K562 (cell line): ENCODE data around the gene PIP4K2C. TPM values are rescaled to one million over a fixed set of nuclear protein-coding genes. Genes with fewer than 3 reads are reported as not detected.

Experiments
- CHD4 ChIP-seq: fragments of 200-600 bp; sonication (generic); IDR thresholded peaks from 3 replicates; pipeline ENCODE4 v1.6.1; 2012; ENCODE audit warnings: low read depth, mild to moderate bottlenecking, mixed read lengths, low read length, inconsistent platforms; ENCODE audit not compliant: insufficient read depth, insufficient replicate concordance, poor library complexity, severe bottlenecking
- EWSR1 ChIP-seq: fragments of 450-650 bp; IDR thresholded peaks from 2 replicates; pipeline ENCODE4 v1.6.1; 2018; ENCODE audit warnings: borderline replicate concordance, mild to moderate bottlenecking, low read depth, moderate library complexity; ENCODE audit not compliant: partially characterized antibody
- EZH2 ChIP-seq: IDR thresholded peaks from 2 replicates; pipeline ENCODE4 v1.6.1; 2012; ENCODE audit warnings: low read depth, mild to moderate bottlenecking, inconsistent platforms, low read length, borderline replicate concordance
- HNRNPK ChIP-seq: fragments of 200-400 bp; formaldehyde crosslinking; IDR thresholded peaks from one replicate; pipeline ENCODE4 v1.6.1; 2018; ENCODE audit warnings: mild to moderate bottlenecking, low read depth, low read length; ENCODE audit not compliant: poor library complexity, severe bottlenecking
- KAT2B ChIP-seq: IDR thresholded peaks from one replicate; pipeline ENCODE4 v1.6.1; 2012; ENCODE audit warnings: low read depth, mild to moderate bottlenecking, control low read depth, inconsistent platforms, low read length, moderate library complexity
- MAFK ChIP-seq: IDR thresholded peaks from 2 replicates; pipeline ENCODE4 v1.6.1; 2011; ENCODE audit warnings: low read length, improper control_type of control experiment
- NFE2L1 ChIP-seq: fragments of 450-650 bp; IDR thresholded peaks from 2 replicates; pipeline ENCODE4 v1.6.1; 2016; ENCODE audit warnings: missing genetic modification characterization, low read depth, mild to moderate bottlenecking, missing compliant biosample characterization, moderate library complexity, borderline replicate concordance
- POU5F1 ChIP-seq: fragments of 150-350 bp; IDR thresholded peaks from 2 replicates; pipeline ENCODE4 v1.6.1; 2014; ENCODE audit warnings: borderline replicate concordance, low read length, low read depth, mild to moderate bottlenecking; ENCODE audit not compliant: partially characterized antibody
- RAD51 ChIP-seq: fragments of 450-650 bp; IDR thresholded peaks from 2 replicates; pipeline ENCODE4 v1.7.1; 2016; ENCODE audit warnings: low read depth, mild to moderate bottlenecking, borderline replicate concordance
- TAF15 ChIP-seq: fragments of 200-400 bp; formaldehyde crosslinking; IDR thresholded peaks from 2 replicates; pipeline ENCODE4 v1.6.1; 2017; ENCODE audit warnings: mild to moderate bottlenecking, low read depth, low read length, moderate library complexity
- THAP7 ChIP-seq: fragments of 250-450 bp; sonication (Bioruptor Pico); IDR thresholded peaks from 2 replicates; pipeline ENCODE4 v1.5.0; 2021
- ZHX1 ChIP-seq: fragments of 150-350 bp; conservative IDR thresholded peaks from 2 replicates; pipeline ENCODE4 v1.6.1; 2014; ENCODE audit warnings: low read length
- ZKSCAN3 ChIP-seq: fragments of 250-450 bp; sonication (Bioruptor Pico); IDR thresholded peaks from 2 replicates; pipeline ENCODE4 v1.4.0; 2020
- ZNF318 ChIP-seq, 2 experiments: fragments of 450-650 bp; IDR thresholded peaks; 2 replicates each; pipeline ENCODE4 v1.6.1; 2016; ENCODE audit warnings: mild to moderate bottlenecking in 2 of 2, borderline replicate concordance in 1 of 2, low read depth in 1 of 2, moderate library complexity in 1 of 2
- polyA plus RNA-seq, 8 experiments: library from polyadenylated mRNA; depleted of rRNA in 4 of 8; stranded (reverse) in 5 of 8; unstranded in 3 of 8; fragments of >200 nt; fragmentation: Nextera tagmentation in 2 of 8; fragmentation: Illumina TruSeq in 1 of 8; extraction: Ambion mirVana in 2 of 8; extraction: Trizol in 1 of 8; gene quantifications; 2 replicates each; pipeline versions ENCODE4 v1.2.1 to v1.2.3, GENCODE V29; 2011 to 2014; ENCODE audit warnings: inconsistent platforms in 1 of 8, missing spikeins in 1 of 8
- total RNA-seq, 7 experiments: library from RNA; depleted of rRNA in 6 of 7; stranded (reverse); fragments of >200 nt in 6 of 7; fragmentation: Illumina TruSeq in 2 of 7; extraction: Trizol in 2 of 7; gene quantifications; 2 replicates each; pipeline versions ENCODE4 v1.2.1 to v1.2.3, GENCODE V29; 2011 to 2021; ENCODE audit warnings: low replicate concordance in 1 of 7

PIP4K2C gene
- total and polyA plus RNA-seq, 9 of the 15 experiments (the other 6 are each of a cell fraction or from before 2014, with no cell fraction given), result 9.0 to 41.4 (median 18.3) TPM

DNA sequence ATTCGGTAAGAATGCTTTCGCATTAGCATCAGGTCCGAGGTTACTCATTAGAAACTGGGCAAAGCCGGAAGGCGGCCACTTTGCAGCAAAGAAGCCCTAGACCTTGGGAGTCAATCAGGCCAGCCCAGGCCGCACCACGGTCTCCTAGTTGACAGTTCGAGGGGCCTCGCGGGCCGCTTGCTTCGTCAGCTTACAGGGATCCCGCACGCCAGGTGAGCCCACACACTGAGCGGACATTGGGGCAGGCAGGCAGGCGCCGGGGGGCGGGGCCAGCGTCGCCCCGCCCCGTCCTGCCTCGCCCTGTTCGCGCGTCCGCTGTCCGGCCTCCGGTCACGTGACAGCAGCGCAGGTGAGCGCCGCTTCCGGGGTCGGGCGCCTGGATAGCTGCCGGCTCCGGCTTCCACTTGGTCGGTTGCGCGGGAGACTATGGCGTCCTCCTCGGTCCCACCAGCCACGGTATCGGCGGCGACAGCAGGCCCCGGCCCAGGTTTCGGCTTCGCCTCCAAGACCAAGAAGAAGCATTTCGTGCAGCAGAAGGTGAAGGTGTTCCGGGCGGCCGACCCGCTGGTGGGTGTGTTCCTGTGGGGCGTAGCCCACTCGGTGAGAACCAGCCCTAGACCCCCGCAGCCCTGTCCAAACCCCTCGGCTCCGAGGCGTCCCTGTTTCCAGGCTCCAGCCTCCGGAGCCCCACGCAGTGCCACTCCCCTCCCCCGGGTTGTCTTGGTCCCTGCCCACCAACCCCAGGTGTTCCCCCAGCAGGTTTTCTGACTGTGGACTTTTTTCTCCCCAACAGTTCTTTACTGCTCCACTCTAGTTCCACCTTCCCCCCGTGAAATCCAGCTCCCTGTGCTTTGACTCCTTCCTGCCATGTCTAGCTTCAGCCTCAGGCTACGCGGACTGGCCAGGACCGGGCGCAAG is at the start of gene PIP4K2C (continued):
- TF ChIP-seq ZKSCAN3 (CRISPR knock-in tag) (no peak), EZH2 (no peak), MAFK (no peak), EWSR1 (no peak), ZNF318 (IDR thresholded peaks at IDR 0.05; ENCODE audit: borderline replicate concordance in 1 of 2, low read depth in 1 of 2) (no peak), RAD51 (peak; percentile 98), NFE2L1 (tag) (no peak), POU5F1 (no peak), CHD4 (no peak), THAP7 (CRISPR knock-in tag) (no peak), TAF15 (no peak), ZHX1 (no peak), HNRNPK (no peak), KAT2B (no peak)
